Astrocyte (in vitro differentiated cells and primary cell): Measurements from ENCODE around the gene SDR42E2. TPM values are rescaled to one million over a fixed set of nuclear protein-coding genes. Genes with fewer than 3 reads are reported as not detected.

Experiments
- DNase-seq: peaks from one replicate; pipeline ENCODE4 v3.0.0-alpha.2; 2010; ENCODE audit warnings: low read depth
- FAIRE-seq: peaks from 2 replicates; lab custom pipeline; 2011; peaks lifted over from hg19 to GRCh38; lab: Jason Lieb, UNC
- H2AFZ ChIP-seq: 2 replicates; pipeline ENCODE4 v1.6.0; 2012; ENCODE audit warnings: low read depth, low read length, inconsistent platforms
- H3K27ac ChIP-seq: 2 replicates; pipeline ENCODE4 v1.5.1; 2011; ENCODE audit warnings: low read depth, low read length, inconsistent platforms
- H3K27me3 ChIP-seq: 2 replicates; pipeline ENCODE4 v1.6.0; 2011; ENCODE audit warnings: low read length, inconsistent platforms; ENCODE audit not compliant: insufficient read depth
- H3K36me3 ChIP-seq: 2 replicates; pipeline ENCODE4 v1.5.1; 2011; ENCODE audit warnings: low read length, inconsistent platforms; ENCODE audit not compliant: insufficient read depth
- H3K4me1 ChIP-seq: 2 replicates; pipeline ENCODE4 v1.5.1; 2011; ENCODE audit warnings: low read length, inconsistent platforms; ENCODE audit not compliant: insufficient read depth
- H3K4me2 ChIP-seq: 2 replicates; pipeline ENCODE4 v1.6.0; 2012; ENCODE audit warnings: low read length, inconsistent platforms
- H3K4me3 ChIP-seq: 2 replicates; pipeline ENCODE4 v1.5.1; 2011; ENCODE audit warnings: low read depth, mild to moderate bottlenecking, low read length, inconsistent platforms; ENCODE audit not compliant: insufficient read depth
- H3K79me2 ChIP-seq: 2 replicates; pipeline ENCODE4 v1.6.0; 2012; ENCODE audit warnings: mild to moderate bottlenecking, low read length, inconsistent platforms; ENCODE audit not compliant: insufficient read depth
- H3K9ac ChIP-seq: 2 replicates; pipeline ENCODE4 v1.6.0; 2012; ENCODE audit warnings: mild to moderate bottlenecking, low read length, inconsistent platforms
- H3K9me3 ChIP-seq: 2 replicates; pipeline ENCODE4 v1.5.1; 2012; ENCODE audit warnings: low read depth, mild to moderate bottlenecking, low read length, inconsistent platforms; ENCODE audit not compliant: insufficient read depth
- H4K20me1 ChIP-seq: 2 replicates; pipeline ENCODE4 v1.6.0; 2012; ENCODE audit warnings: low read length, inconsistent platforms; ENCODE audit not compliant: insufficient read depth
- H3K27ac Mint-ChIP-seq: one replicate; pipeline ENCODE4 v1.8.0; 2021; ENCODE audit warnings: mild to moderate bottlenecking, mixed read lengths; ENCODE audit not compliant: unreplicated experiment
- H3K27me3 Mint-ChIP-seq: one replicate; pipeline ENCODE4 v1.8.0; 2021; ENCODE audit warnings: low read depth, mixed read lengths; ENCODE audit not compliant: unreplicated experiment
- H3K36me3 Mint-ChIP-seq: one replicate; pipeline ENCODE4 v1.8.0; 2021; ENCODE audit warnings: low read depth, mixed read lengths; ENCODE audit not compliant: unreplicated experiment
- H3K4me1 Mint-ChIP-seq: one replicate; pipeline ENCODE4 v1.8.0; 2021; ENCODE audit warnings: low read depth, mixed read lengths; ENCODE audit not compliant: unreplicated experiment
- H3K4me3 Mint-ChIP-seq: one replicate; pipeline ENCODE4 v1.8.0; 2021; ENCODE audit warnings: mild to moderate bottlenecking, moderate library complexity, mixed read lengths; ENCODE audit not compliant: unreplicated experiment
- H3K9me3 Mint-ChIP-seq: one replicate; pipeline ENCODE4 v1.8.0; 2021; ENCODE audit warnings: mild to moderate bottlenecking, mixed read lengths; ENCODE audit not compliant: unreplicated experiment
- CTCF ChIP-seq: IDR thresholded peaks from 2 replicates; pipeline ENCODE4 v1.5.1; 2011; ENCODE audit warnings: low read depth, mild to moderate bottlenecking, inconsistent platforms, low read length, moderate library complexity; ENCODE audit not compliant: insufficient read depth
- EZH2 ChIP-seq: IDR thresholded peaks from 2 replicates; pipeline ENCODE4 v1.6.1; 2012; ENCODE audit warnings: mild to moderate bottlenecking, low read length, inconsistent platforms; ENCODE audit not compliant: insufficient read depth
- total RNA-seq: library from RNA; stranded (reverse); gene quantifications from 2 replicates; pipeline ENCODE4 v1.2.1, GENCODE V29; 2021

The SDR42E2 gene
- total RNA-seq, 1 donor from 2014 or later = not detected

- Histone ChIP-seq H3K9me3 (no peaks in the 10 kb centered on the region), H4K20me1 (peaks cover 9% of the 10 kb centered on the region), H2AFZ (no peak overlapping the region), H3K36me3 (no peaks in the 10 kb centered on the region), H3K27ac (no peak overlapping the region), H3K27me3 (no peaks in the 10 kb centered on the region), H3K4me2 (no peak overlapping the region), H3K79me2 (no peaks in the 10 kb centered on the region), H3K4me1 (no peaks in the 10 kb centered on the region), H3K4me3 (no peak overlapping the region), H3K9ac (no peak overlapping the region)
- TF ChIP-seq EZH2 = no peak
- no peak for TF ChIP-seq CTCF
- H3K27ac Mint-ChIP-seq = no peak overlapping the region
- peaks cover 10% of the 10 kb centered on the region for H3K36me3 Mint-ChIP-seq
- no peak for DNase-seq
- peaks cover 3% of the 10 kb centered on the region for H3K4me1 Mint-ChIP-seq
- H3K4me3 Mint-ChIP-seq = no peak overlapping the region
- FAIRE-seq = no peak
- no peaks in the 10 kb centered on the region for H3K27me3 Mint-ChIP-seq
- no peaks in the 10 kb centered on the region for H3K9me3 Mint-ChIP-seq
These were observed 73.8 kb downstream of the SDR42E2 start for GRCh38 chr16:22235839-22236745.

- no peak overlapping the region for H3K27ac ChIP-seq
- H3K36me3 ChIP-seq = no peaks in the 10 kb centered on the region
- no peak overlapping the region for H3K4me3 ChIP-seq
- no peaks in the 10 kb centered on the region for H3K79me2 ChIP-seq
- no peaks in the 10 kb centered on the region for H3K4me1 ChIP-seq
- peaks cover 2% of the 10 kb centered on the region for H3K36me3 Mint-ChIP-seq
- H2AFZ ChIP-seq = no peak overlapping the region
- no peak overlapping the region for H3K4me3 Mint-ChIP-seq
- no peak overlapping the region for H3K27ac Mint-ChIP-seq
- H3K4me1 Mint-ChIP-seq = no peaks in the 10 kb centered on the region
- peaks cover 8% of the 10 kb centered on the region for H4K20me1 ChIP-seq
- no peaks in the 10 kb centered on the region for H3K27me3 Mint-ChIP-seq
- TF ChIP-seq EZH2 (no peak), CTCF (no peak)
- H3K27me3 ChIP-seq = no peaks in the 10 kb centered on the region
- H3K9me3 Mint-ChIP-seq = no peaks in the 10 kb centered on the region
- no peak overlapping the region for H3K4me2 ChIP-seq
- FAIRE-seq (no peak), DNase-seq (no peak)
- H3K9ac ChIP-seq = no peak overlapping the region
- no peaks in the 10 kb centered on the region for H3K9me3 ChIP-seq
These were observed 77.0 kb downstream of the SDR42E2 start for GRCh38 chr16:22239131-22239805.
